ENCODE measurements around the gene GPR61.

- TF ChIP-seq CTCF (conservative IDR thresholded peaks at IDR 0.05): no peak
- no peak for TF ChIP-seq EZH2 (IDR thresholded peaks at IDR 0.05; ENCODE audit: low read depth)
These were observed 27.3 kb downstream of the GPR61 start for GRCh38 chr1:109566982-109567381.
